Raji (cell line): ENCODE results near the gene MTMR12.

Source experiments
- POLR2A ChIP-seq: IDR thresholded peaks from 2 replicates; pipeline ENCODE4 v1.6.1; 2011; ENCODE audit warnings: low read depth, low read length, control low read depth; ENCODE audit not compliant: insufficient read depth

Gene MTMR12

DNA sequence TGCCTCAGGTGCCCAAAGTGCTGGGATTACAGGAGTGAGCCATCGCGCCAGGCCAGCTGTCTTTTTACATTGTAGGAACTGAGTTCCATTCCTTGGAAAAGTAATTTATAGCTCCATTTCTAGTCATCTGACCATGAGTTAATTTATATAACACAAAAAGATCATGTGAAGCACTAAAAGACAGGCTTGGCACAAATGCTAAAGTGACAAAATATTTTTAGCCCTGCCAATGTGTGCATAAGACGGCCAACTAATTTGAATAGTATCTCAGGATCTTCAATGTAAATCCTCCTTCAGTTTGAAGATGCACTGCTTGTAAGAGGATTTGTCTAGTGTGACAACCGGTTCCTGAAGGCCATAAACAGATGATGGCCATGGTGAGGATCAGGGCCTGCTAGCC lies 49.1 kb downstream of the MTMR12 start:
- no peak for TF ChIP-seq POLR2A

- no peak for TF ChIP-seq POLR2A
These were observed 51.5 kb downstream of the MTMR12 start for GRCh38 chr5:32261198-32261597.

- no peak for TF ChIP-seq POLR2A
These were observed 53.7 kb downstream of the MTMR12 start for GRCh38 chr5:32259033-32259432.

GRCh38 chr5:32258424-32258823 lies 54.3 kb downstream of the MTMR12 start:
- TF ChIP-seq POLR2A = no peak

DNA sequence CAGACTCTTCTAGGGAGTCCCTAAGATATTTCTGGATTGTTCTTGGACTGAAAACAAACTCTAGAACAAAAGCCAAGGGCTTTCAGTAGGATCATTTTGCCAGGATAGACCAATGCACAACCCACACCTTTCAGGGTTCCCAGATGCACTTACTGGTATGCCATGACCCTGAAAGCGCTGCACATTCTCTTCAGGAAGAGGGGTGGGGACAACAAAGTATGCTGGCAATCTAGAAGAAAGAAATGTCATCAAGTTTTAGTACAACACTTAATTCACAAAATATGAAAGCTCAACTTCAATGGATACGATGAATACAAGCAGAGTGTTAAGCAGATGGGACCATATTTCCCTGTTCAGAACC lies 57.2 kb downstream of the MTMR12 start:
- no peak for TF ChIP-seq POLR2A

DNA sequence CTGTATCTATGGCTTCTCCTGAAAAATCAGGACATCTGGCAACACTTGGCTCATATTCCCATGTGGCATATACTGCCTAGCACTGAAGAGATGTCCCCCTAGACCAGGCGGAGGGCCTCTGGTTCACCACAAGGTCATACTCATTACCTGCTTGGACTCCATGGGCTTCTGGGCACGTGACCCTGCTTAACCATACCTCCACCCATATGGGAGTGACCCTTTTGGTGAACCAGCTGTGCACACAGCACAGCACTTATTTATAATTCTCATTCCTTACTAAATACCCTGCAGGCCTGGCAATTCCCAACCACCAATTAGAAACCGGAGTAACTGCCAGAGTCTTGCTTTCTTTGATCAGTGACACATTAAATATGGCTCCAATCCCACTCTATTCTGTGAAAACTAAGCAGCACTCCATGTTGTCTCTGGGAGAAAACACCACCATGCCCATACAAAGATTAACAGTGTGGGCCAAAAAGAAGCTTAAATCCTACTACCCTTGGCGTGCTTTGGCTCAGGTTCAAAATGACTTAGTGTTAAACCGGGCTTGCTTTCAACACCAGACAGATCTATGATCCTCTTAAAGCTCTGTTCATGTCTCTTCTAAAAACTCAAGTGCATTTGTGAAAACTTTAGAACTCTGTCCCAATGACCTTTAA lies 57.7 kb downstream of the MTMR12 start:
- TF ChIP-seq POLR2A = no peak

DNA sequence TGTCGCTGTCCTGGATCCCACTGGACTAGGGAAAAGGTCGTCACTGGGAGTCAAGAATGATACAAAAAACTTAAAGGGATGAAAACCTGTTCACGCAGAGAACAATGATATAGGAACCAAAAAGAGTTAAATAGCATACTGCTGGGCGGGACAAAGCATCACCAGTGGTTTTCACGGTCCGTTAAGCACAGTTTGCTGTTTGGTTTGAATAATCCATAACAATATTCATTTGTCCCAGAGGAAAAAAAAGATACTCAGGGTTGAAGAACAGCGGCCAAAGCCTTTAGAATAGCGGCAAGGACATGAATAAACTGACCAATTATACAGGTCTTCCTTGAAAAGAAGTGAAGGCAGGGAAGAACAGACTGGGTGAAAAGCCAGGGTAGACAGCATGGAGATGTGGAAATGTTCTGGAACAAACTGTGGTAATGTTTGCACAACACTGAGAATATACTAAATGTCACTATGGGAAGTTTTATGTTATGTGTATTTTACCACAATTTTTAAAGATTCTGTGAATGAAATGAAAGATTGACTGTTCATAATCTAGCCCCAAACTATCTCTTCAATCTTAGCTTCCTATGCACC lies 60.8 kb downstream of the MTMR12 start:
- no peak for TF ChIP-seq POLR2A

DNA sequence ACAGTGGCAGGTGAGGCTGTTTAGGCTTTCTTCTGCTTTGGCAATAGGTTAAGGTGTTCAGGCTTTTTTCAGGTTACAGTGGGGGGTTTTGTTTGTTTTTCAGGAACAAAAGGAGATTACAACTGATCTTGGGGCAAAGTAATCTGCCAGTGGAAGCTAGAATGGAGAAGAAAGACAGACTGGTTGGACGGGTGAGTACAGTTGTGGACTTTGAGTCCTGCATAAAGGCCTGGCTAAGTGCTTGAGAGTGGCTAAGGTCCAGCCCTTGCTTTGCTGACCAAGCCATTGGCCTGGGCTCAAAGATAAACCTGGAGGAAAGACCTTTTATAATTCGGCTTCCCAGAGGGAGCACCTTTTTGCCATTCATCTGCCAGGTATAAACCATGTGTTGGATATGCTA lies 63.1 kb downstream of the MTMR12 start:
- TF ChIP-seq POLR2A = no peak

GRCh38 chr5:32245742-32246141 lies 67.0 kb downstream of the MTMR12 start:
- no peak for TF ChIP-seq POLR2A

DNA sequence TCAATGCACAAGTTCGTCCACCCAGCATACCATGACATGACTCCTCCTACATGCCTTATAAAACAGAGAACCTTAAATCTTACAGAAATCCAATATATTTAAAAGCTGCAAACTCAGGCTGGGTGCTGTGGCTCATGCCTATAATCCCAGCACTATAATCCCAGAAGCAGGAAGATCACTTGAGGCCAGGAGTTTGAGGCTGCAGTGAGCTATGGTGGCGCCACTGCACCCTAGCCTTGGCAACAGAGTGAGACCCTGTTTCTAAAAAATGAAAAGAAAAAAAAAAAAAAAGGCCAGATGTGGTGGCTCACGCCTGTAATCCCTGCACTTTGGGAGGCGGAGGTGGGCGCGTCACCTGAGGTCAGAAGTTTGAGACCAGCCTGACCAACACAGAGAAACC lies 68.7 kb downstream of the MTMR12 start:
- no peak for TF ChIP-seq POLR2A

DNA sequence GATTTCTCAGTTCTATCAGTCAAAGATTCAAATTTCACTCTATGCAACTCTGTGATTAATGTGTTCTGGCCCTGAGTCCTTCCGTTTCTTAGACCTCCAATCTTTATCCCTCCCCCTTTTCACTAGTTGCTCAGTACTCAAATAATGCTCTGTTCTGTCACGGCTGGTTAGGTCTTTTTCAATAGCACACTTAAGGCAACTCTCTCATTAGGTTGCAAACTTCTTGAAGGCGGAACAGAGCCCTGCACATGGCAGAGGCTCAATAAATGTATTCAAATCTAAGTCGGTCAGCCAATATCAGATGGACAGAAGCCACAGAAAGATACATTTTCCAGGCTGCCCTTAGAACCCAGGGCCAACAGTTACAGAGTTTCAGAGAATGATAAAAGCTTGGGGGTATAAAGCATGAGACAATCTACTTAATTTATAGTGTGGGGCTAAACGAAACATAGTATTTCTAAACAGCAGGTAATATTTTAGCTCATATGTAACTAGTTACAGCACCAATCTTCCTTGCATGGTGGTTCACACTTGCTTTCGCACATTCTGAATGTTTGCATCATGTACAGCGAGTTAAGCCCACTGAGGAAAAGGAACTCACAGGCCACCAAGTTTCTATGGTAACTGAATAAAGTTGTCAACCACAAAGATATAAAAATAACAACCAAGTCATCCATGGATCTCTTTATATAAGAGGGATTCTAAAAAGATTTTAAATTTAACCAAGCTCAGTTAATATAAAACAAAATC lies 71.5 kb downstream of the MTMR12 start:
- no peak for TF ChIP-seq POLR2A

DNA sequence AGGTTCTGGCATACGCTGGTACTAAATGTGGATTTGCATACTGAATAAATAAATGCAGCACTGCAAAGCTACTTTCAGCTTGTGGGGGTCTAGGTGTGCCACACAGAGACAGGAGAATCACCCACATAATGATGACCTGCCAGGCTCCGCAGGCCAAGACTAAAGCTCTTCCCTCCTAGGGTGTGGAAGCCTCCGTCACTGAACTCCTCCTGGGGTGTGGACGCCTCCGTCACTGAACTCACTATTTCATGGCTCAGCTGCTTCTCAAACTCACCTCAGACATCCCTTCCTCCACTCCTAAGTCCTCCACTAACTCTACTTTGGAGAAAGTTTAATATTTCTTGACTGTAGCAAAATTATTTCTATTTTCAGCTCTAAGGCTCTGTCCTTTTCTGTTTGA lies 73.4 kb downstream of the MTMR12 start:
- TF ChIP-seq POLR2A = no peak

DNA sequence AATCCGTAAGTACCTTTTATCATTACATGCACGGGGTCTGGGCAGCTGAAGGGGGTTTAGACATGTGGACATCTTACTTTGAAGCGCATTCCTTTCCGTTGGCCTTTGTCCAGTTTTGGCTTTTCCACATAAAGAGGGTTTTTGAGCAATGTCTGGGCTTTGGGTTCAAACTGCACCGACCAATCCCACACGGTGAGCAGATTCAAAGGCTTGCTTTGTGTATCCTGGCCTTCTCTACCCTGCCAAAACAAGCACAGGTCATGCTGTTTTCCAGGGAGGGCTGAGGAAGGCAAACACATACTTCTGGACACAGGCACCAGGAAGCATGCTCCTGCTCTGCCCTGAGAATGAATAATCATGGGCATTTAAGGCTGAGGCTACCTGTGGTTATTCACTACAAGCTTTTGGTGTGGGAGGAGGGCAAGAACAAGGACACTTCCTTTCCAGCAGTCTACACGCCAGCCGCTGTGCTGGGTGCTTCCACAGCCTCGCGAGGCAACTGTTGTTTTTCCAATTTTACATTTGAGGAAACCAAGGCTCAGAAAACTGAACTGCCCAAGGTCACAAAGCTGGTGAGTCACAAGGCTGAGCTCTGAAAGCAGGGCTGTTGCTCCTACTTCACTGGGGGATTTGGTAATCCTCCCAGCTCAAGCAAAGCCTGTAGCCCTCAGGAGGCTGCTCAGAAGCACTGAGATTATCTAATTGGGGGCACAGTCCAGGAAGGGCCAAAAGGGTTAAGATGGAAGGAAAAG lies 78.9 kb downstream of the MTMR12 start:
- TF ChIP-seq POLR2A = no peak

DNA sequence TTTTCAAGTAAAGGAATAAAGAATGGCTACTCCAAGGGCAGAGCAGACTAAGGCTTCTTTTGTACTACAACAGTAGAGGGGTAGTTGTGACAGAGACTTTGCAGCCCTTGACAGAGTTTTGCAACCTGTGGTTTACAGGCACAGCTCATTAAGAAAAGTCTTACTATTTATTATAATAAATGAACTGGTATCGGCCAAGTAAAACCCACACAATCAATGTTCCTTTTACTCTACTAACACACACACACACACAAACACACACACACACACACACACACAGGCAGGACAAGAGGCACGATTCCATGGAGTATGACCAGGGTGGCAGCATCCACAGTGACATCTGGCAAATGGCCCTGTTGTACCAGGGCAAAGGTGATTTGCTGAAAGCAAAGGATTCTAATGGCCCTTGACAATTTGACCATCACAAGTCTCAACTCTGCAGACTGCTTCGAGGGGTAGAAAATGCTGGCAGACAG lies 79.5 kb downstream of the MTMR12 start:
- TF ChIP-seq POLR2A = no peak

- no peak for TF ChIP-seq POLR2A
These were observed 80.1 kb downstream of the MTMR12 start for GRCh38 chr5:32232441-32233219.
